Measurements from ENCODE around the gene VAV3.

Gene VAV3

GRCh38 chr1:107963008-107963407 lies 2.0 kb downstream of the VAV3 start:
- peaks cover 12% of the 10 kb centered on the region for H3K27me3 Mint-ChIP-seq
- CTCF ChIA-PET, result interaction anchor here (1.2 to 4.4 kb wide), 4 partner anchors 14 to 180 kb away, joined by 4 to 26 read pairs (median 15); no protein-coding TSS in a partner anchor
- H3K4me1 Mint-ChIP-seq, result peaks cover 34% of the 10 kb centered on the region
- no peak for DNase-seq
- H3K36me3 Mint-ChIP-seq, result no peaks in the 10 kb centered on the region
- H3K27ac Mint-ChIP-seq, result peak overlapping the region; percentile 93
- no peaks in the 10 kb centered on the region for H3K9me3 Mint-ChIP-seq
- peak overlapping the region; percentile 82 for H3K4me3 Mint-ChIP-seq

GRCh38 chr1:107954719-107955415 lies 10.1 kb downstream of the VAV3 start:
- CTCF ChIA-PET, result interaction anchor here (0.6 kb wide), 1 partner anchor 88 kb away, joined by 3 read pairs; no protein-coding TSS in a partner anchor
- Mint-ChIP-seq H3K4me1 (peaks cover 12% of the 10 kb centered on the region), H3K9me3 (no peaks in the 10 kb centered on the region), H3K27ac (no peak overlapping the region), H3K4me3 (no peak overlapping the region), H3K27me3 (peaks cover 5% of the 10 kb centered on the region), H3K36me3 (no peaks in the 10 kb centered on the region)
- no peak for DNase-seq

GRCh38 chr1:107954126-107954525 lies 10.9 kb downstream of the VAV3 start:
- H3K9me3 Mint-ChIP-seq, result no peaks in the 10 kb centered on the region
- H3K4me1 Mint-ChIP-seq, result peaks cover 18% of the 10 kb centered on the region
- no peak for DNase-seq
- CTCF ChIA-PET, result no interaction called here
- no peak overlapping the region for H3K27ac Mint-ChIP-seq
- H3K4me3 Mint-ChIP-seq, result no peak overlapping the region
- H3K27me3 Mint-ChIP-seq, result no peaks in the 10 kb centered on the region
- no peaks in the 10 kb centered on the region for H3K36me3 Mint-ChIP-seq

- CTCF ChIA-PET, result no interaction called here
- H3K4me1 Mint-ChIP-seq, result peaks cover 18% of the 10 kb centered on the region
Measured at GRCh38 chr1:107953556-107953955, 11.4 kb downstream of the VAV3 start.

GRCh38 chr1:107952989-107953388 lies 12.0 kb downstream of the VAV3 start:
- no peaks in the 10 kb centered on the region for H3K36me3 Mint-ChIP-seq
- no peaks in the 10 kb centered on the region for H3K9me3 Mint-ChIP-seq
- H3K4me3 Mint-ChIP-seq, result no peak overlapping the region
- no peak for DNase-seq
- no peak overlapping the region for H3K27ac Mint-ChIP-seq
- H3K4me1 Mint-ChIP-seq, result peaks cover 18% of the 10 kb centered on the region
- no peaks in the 10 kb centered on the region for H3K27me3 Mint-ChIP-seq
- CTCF ChIA-PET, result no interaction called here

More at GRCh38 chr1:107953556-107953955, 11.4 kb downstream of the VAV3 start:
- Mint-ChIP-seq H3K36me3 (no peaks in the 10 kb centered on the region), H3K27me3 (no peaks in the 10 kb centered on the region), H3K9me3 (no peaks in the 10 kb centered on the region), H3K4me3 (no peak overlapping the region), H3K27ac (no peak overlapping the region)
- DNase-seq, result no peak

- Mint-ChIP-seq H3K4me3 (no peak overlapping the region), H3K36me3 (no peaks in the 10 kb centered on the region), H3K27me3 (no peaks in the 10 kb centered on the region), H3K9me3 (no peaks in the 10 kb centered on the region), H3K27ac (no peak overlapping the region), H3K4me1 (peaks cover 18% of the 10 kb centered on the region)
- CTCF ChIA-PET, result no interaction called here
- DNase-seq, result no peak
Measured at GRCh38 chr1:107950464-107950863, 14.5 kb downstream of the VAV3 start.

- Mint-ChIP-seq H3K9me3 (no peaks in the 10 kb centered on the region), H3K27ac (no peak overlapping the region), H3K27me3 (no peaks in the 10 kb centered on the region), H3K4me3 (no peak overlapping the region), H3K4me1 (peaks cover 18% of the 10 kb centered on the region), H3K36me3 (no peaks in the 10 kb centered on the region)
- CTCF ChIA-PET, result interaction anchor here (1.4 to 2.0 kb wide), 2 partner anchors 14 to 176 kb away, joined by 5 read pairs; no protein-coding TSS in a partner anchor
- DNase-seq, result no peak
Measured at GRCh38 chr1:107949467-107950253, 15.3 kb downstream of the VAV3 start.

- Mint-ChIP-seq H3K9me3 (no peaks in the 10 kb centered on the region), H3K4me1 (peaks cover 23% of the 10 kb centered on the region), H3K27me3 (no peaks in the 10 kb centered on the region), H3K4me3 (no peak overlapping the region), H3K36me3 (no peaks in the 10 kb centered on the region), H3K27ac (no peak overlapping the region)
- DNase-seq, result no peak
- CTCF ChIA-PET, result interaction anchor here (0.6 kb wide), 1 partner anchor 773 kb away, joined by 3 read pairs; no protein-coding TSS in a partner anchor
Measured at GRCh38 chr1:107946794-107947193, 18.2 kb downstream of the VAV3 start.

- Mint-ChIP-seq H3K36me3 (no peaks in the 10 kb centered on the region), H3K27me3 (no peaks in the 10 kb centered on the region), H3K27ac (no peak overlapping the region), H3K4me3 (no peak overlapping the region), H3K4me1 (peaks cover 14% of the 10 kb centered on the region), H3K9me3 (no peaks in the 10 kb centered on the region)
- DNase-seq, result no peak
- CTCF ChIA-PET, result no interaction called here
Measured at GRCh38 chr1:107943694-107944093, 21.3 kb downstream of the VAV3 start.

GRCh38 chr1:107942814-107943213 lies 22.2 kb downstream of the VAV3 start:
- Mint-ChIP-seq H3K36me3 (no peaks in the 10 kb centered on the region), H3K27ac (no peak overlapping the region), H3K9me3 (no peaks in the 10 kb centered on the region), H3K27me3 (no peaks in the 10 kb centered on the region), H3K4me3 (no peak overlapping the region), H3K4me1 (peaks cover 14% of the 10 kb centered on the region)
- DNase-seq, result no peak
- CTCF ChIA-PET, result no interaction called here

GRCh38 chr1:107941531-107941930 lies 23.4 kb downstream of the VAV3 start:
- no peaks in the 10 kb centered on the region for H3K36me3 Mint-ChIP-seq
- no peaks in the 10 kb centered on the region for H3K27me3 Mint-ChIP-seq
- peak overlapping the region; percentile 1 for H3K27ac Mint-ChIP-seq
- no peaks in the 10 kb centered on the region for H3K9me3 Mint-ChIP-seq
- no peak for DNase-seq
- no peak overlapping the region for H3K4me3 Mint-ChIP-seq
- H3K4me1 Mint-ChIP-seq, result peaks cover 22% of the 10 kb centered on the region
- CTCF ChIA-PET, result no interaction called here

GRCh38 chr1:107941123-107941522 lies 23.9 kb downstream of the VAV3 start:
- no peak overlapping the region for H3K27ac Mint-ChIP-seq
- CTCF ChIA-PET, result no interaction called here
- no peak for DNase-seq

GRCh38 chr1:107940701-107941100 lies 24.3 kb downstream of the VAV3 start:
- DNase-seq, result no peak
- H3K4me3 Mint-ChIP-seq, result no peak overlapping the region
- H3K4me1 Mint-ChIP-seq, result peaks cover 27% of the 10 kb centered on the region
- CTCF ChIA-PET, result no interaction called here
- H3K9me3 Mint-ChIP-seq, result no peaks in the 10 kb centered on the region
- H3K27me3 Mint-ChIP-seq, result no peaks in the 10 kb centered on the region
- no peaks in the 10 kb centered on the region for H3K36me3 Mint-ChIP-seq
- no peak overlapping the region for H3K27ac Mint-ChIP-seq

More at GRCh38 chr1:107941123-107941522, 23.9 kb downstream of the VAV3 start:
- Mint-ChIP-seq H3K9me3 (no peaks in the 10 kb centered on the region), H3K27me3 (no peaks in the 10 kb centered on the region), H3K4me1 (peaks cover 25% of the 10 kb centered on the region), H3K4me3 (no peak overlapping the region), H3K36me3 (no peaks in the 10 kb centered on the region)

GRCh38 chr1:107940017-107940577 lies 24.9 kb downstream of the VAV3 start:
- Mint-ChIP-seq H3K27me3 (no peaks in the 10 kb centered on the region), H3K4me3 (no peak overlapping the region), H3K36me3 (no peaks in the 10 kb centered on the region), H3K27ac (no peak overlapping the region), H3K9me3 (no peaks in the 10 kb centered on the region), H3K4me1 (peaks cover 33% of the 10 kb centered on the region)
- DNase-seq, result no peak
- CTCF ChIA-PET, result no interaction called here
